T follicular helper cell (primary cell): ENCODE measurements around the gene CXCL3.

ENCODE experiments used
- DNase-seq: peaks from one replicate; pipeline ENCODE4 v3.0.0-alpha.2; 2020; ENCODE audit warnings: low read depth

The CXCL3 gene

DNA sequence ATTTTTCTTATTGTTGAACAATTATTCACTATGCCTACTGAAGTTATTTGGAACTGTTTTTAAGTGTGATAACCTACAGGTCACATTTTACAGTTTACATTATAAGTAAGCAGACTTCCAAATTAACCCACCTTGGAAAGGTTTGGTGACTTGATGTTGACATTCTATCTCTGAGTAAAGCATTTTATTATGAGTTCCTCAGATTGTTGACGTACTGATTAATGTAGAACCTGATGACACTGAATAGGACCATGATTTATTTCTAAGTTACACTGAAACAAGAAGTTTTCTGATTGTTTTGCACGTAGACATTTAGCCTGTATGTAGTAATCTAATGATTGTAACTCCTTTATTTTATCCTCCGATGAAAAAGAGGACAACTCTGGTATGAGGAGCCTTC, 17.0 kb upstream of the CXCL3 start:
- no peak for DNase-seq

DNA sequence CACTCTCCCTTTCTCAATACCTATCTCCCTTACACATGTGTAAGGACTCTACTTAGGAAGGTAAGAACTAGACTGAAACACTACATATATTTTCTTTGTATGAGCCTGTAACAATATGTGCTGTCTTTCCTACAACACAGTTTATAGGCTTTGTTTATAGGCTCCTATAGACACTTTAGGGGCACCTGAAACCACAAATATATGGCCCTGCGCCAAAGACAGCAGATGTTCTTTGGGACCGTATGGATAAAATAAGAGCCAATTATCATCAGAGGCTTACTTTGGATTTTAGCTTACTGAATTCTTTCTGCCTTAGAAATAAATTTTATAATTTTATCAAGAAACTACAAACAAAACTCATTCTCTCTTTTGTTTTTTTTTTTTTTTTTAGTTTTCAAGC, 16.6 kb upstream of the CXCL3 start:
- no peak for DNase-seq

DNA sequence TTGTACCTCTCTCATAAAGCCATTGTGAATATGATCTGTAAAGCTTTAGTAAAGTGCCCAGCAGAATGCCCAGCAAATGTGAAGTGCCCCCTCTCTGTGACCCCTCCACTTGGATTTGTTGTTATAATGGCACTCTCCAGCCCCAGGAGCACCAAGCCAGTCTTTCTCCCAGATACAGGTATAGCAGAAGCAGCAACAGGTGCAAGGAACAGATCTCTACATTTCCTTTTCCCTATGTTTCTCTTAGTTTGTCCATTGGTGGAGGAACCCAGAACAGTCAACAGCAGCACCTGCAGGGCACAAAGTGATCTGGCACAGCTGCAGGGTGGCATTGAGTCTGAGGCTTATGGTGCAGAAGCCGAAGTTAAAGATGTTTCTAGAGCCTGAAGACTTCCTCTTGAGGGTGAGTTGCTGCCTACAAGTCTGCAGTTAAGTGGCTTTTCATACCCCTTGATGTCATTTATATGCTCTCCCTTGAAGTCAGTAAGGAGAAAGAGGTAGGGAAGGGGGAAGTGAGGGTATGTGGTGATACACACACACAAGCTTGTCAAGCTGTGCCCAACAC, 16.1 kb upstream of the CXCL3 start:
- no peak for DNase-seq

DNA sequence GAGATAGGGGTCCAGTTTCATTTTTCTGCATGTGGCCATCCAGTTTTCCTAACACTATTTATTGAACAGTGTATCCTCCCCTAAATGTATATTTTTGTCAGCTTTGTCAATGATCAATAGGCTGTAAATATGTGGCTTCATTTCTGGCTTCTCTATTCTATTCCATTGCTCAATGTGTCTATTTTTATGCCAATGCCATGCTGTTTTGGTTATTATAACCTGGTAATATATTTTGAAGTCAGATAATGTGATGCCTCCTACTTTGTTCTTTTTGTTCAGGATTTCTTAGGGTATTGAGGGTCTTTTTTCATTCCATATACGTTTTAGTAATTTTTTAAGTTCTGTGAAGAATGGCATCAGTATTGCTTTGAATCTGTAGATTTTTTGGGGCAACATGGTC, 8.7 kb upstream of the CXCL3 start:
- no peak for DNase-seq

DNA sequence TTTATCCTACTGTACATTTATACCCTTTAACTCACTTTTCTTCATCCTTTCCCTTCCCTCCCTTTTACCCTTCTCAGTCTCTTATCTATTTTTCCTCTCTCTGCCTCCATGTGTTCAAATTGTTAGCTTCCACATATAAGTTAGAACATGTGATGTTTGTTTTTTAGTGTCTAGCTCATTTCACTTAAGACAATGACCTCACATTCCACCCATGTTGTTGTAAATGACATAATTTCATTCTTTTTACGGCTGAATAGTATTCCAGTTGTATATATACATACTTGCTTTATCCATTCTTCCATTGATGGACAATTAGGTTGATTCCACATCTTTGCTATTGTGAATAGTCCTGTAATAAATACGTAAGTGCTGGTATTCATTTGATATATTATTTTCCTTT, 7.3 kb upstream of the CXCL3 start:
- no peak for DNase-seq

DNA sequence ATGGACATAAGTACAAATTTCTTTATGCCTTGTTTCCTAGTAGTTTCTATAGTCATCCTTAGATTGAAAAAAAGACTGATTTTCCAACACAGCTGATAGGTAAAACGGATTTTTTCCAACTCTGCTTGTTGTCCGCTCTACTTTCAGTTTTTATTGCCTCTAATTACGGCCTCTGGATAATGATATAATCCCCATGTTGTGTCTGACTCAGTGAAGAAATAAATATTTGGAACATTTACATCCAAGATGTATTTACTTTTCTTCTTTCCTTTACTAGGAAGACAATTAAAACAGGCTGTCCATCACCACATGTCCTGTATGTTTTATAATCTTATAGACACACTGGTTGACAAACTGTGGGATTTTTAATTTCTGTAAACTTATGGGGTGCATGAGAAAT, 6.8 kb upstream of the CXCL3 start:
- no peak for DNase-seq

DNA sequence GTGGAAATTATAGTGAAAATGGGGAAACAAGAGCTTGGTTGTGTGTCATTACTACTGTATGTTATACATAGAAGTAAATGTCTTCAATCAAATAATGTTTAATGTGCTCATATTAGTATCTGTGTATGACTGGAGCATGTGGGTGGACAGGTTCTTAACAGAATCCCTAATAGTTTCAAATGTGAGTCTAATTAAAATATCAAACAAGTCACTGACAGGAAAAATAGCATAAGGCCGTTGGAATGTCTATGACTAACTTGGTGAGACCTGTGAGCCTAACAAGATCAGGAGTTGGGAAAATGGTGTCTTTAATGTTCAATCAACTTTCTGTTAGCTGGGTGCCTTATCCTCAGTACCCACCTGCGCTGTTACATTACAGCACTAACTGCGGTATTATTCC, 6.2 kb upstream of the CXCL3 start:
- no peak for DNase-seq

DNA sequence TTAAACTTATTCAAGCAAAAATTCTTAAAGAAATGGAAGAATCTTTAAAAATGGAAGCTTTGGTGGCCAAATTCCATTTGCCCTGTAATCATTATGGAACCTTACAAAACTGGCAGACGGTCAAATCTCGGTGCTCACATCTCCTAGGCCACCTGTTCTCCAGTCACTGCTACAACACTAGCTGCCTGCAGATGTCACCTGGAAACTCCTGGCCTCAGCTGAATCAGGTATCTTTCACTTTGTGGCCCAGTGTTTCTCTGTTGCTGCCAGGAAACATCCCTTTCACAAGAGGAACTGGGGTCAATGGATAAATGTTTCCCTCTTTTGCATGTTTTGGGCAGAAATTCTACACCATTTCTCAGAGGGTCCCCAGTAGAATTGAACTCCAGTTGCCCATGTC, 4.2 kb upstream of the CXCL3 start:
- DNase-seq = no peak

DNA sequence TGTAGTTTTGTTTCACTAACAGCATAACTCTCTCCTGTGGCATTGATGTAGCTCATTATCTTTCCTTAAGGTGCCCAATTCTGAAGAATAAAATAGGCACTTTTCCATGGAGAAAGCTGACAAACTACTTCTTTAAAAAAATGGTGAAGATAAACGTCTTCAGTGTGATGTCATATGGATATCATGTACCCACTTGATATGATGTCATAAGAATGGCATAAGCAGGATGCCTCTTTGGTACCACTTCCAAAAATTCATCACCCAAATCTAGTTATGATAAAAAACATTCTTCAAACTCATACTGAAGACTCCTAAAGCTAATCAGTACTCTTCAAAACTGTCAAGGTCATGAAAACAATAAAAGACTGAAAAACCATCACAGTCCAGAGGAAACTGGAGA, 2.9 kb upstream of the CXCL3 start:
- DNase-seq = no peak

DNA sequence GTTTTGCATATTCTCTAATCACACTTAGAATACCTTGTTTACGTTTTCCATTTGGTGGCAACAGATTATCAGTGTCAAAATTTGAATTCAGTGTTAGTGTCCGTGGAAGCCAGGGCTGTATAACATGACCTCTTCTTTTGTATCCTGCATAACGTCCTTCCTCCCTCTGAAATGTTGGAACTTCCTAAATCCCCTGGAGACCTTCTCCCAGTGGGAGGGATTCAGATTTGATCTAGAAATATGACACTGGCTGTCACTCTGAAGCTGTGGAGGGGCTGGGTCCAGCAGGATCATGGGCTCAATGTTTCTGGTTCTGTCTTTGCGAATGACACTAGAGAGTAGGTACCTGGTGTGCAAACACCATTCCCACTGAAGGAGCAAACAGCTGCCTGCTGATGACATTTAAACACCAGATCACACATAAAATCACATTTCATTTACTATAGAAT, 850 bp upstream of the CXCL3 start:
- no peak for DNase-seq

DNA sequence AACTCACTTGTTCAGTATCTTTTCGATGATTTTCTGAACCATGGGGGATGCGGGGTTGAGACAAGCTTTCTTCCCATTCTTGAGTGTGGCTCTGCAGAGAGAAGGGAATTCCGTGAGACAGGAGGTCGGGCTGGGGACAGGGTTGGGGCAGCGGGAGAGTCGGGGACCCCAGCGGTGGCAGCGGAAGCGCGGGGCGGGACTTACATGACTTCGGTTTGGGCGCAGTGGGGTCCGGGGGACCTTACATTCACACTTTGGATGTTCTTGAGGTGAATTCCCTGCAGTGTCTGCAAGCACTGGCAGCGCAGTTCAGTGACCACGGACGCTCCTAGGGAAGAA, 434 bp downstream of the CXCL3 start:
- DNase-seq = no peak

DNA sequence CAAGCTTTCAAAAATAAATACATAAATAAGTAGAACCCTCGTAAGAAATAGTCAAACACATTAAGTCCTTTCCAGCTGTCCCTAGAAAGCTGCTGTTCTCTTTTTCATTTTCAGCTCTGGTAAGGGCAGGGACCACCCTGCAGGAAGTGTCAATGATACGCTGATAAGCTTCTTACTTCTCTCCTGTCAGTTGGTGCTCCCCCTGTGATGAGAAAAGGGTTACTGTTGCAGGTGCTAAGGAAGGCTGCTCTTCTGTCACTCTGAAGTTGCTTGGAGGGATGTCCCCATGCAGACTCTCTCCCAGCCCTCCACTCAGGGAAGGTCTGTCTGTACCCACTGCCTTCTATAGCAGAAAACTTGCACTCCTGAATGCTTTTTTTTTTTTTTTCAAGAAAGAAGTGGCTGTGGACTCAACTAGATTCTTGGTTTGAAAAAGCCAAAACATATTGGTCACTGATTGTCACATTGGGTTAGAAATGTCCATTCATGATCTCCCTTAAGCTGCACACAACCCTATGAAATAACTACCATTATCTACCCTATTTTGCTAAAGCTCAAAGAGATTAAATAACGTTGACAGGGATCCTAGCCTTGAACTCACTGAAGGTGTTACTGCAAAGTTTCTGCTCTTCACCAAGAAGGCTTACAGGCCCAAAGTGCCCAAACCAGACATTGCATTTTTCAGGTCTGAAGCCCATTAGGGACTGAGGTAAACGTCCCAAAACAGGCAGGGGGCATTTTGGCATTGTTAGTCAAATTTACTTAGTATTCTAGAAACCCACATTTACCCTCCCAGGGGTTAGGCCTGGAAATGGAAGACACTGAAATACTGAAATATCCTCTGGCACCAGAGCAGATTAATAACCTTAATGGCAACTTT, 1.2 kb downstream of the CXCL3 start:
- DNase-seq = no peak

DNA sequence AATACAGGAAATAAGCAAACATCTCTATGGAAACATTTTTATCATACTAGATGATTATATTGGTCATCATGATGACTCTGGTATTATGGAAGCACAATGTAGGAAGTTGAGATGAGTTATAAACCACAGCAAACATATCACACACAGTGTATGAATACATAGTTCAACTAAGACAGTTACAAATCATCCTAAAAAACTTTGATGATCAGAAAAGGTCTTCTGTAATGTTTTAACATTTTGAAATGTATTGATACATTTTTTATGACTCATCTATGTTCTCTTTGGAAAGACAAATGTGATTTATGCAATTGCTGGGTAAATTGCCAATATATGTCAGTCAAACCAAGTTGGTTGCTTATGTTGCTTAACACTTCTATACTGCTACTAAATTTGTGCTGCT, 4.8 kb downstream of the CXCL3 start:
- DNase-seq = no peak

DNA sequence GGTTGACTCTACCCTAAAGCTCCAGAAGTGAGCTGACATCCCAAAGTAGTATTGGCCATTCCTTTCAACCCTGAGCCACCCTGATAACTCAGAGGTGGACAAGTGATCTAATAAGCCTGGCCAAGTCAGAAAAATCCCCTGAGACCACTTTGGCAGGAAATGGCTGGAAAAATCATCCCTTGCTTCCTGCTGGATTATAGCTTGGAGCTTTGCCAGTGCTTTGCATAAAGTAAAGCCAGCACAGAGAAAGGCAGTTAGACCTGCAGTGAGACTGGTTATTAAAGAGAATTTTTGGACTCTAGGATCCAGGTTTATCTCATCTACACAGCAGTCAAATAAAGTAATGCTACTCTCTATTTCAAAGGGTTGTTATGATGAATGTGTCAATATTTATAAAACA, 6.4 kb downstream of the CXCL3 start:
- DNase-seq = no peak

DNA sequence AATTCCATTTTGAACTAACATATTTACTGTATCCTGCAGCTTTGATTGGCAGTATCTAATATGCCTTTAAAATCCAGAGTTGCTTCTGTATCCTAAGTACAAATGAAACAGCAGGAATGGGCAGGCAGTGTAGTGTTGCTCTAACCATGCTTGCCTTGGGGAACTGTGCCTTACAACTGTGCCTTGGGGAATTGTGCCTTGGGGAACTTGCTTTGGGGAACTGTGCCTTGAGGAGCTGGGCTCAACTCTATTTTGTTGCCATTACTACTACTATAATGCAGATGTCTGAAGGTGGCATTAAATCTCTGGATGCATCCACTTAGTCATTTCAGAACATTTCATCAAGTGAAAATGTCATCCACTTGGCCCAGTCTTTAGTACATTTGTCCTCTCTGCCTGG, 6.9 kb downstream of the CXCL3 start:
- no peak for DNase-seq

DNA sequence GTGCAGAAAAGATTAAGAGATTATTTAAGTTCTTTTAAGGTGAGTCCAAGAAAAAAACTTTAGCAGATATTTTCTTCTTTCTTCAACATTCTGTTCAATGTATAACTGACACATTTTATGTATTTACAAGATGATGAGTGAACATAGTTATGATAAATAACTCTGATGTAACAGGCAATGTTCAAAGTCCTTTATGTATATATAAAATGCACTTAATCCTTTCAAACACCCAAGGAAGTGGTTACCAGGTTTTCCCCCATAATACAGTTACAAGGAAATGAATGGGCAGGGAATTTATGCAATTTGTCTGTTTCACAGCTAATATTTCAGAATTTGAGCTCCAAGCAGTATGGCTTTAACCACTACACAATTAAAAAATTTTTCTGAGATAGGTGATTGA, 8.2 kb downstream of the CXCL3 start:
- no peak for DNase-seq

DNA sequence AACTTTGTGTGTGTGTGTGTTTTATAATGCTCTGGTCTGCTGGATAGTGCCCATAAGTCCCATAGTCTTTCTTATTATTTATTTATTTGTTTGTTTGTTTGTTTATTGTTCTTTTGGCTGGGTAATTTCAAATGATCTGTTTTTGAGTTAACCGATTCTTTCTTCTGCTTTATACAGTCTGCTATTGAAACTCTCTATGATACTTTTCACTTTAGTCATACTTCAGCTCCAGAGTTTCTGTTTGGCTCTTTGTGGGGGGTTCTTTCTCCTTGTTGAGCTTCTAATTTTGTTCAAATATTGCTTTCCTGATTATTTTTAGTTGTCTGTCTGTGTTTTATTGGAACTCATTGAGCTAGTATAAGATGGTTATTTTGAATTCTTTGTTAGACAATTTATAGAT, 10.0 kb downstream of the CXCL3 start:
- DNase-seq = no peak

DNA sequence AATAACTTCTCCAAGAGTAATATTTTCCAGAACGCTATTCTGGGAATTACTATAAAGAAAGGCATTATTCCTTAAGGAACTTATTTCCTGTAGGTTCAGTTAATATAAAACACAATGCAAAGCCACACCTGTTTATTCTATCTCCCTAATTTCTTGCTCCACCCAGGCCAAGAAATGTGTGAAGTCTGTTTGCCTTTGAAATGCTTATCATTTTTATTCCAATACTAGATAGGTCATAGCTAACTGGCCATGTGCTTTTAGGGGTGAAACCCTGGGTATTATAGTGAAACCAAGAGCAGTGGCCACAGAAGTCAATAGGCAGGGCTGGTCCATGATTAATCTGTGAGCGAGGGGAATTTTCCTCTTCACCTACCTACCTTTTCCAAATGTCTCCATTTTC, 14.8 kb downstream of the CXCL3 start:
- DNase-seq = no peak

DNA sequence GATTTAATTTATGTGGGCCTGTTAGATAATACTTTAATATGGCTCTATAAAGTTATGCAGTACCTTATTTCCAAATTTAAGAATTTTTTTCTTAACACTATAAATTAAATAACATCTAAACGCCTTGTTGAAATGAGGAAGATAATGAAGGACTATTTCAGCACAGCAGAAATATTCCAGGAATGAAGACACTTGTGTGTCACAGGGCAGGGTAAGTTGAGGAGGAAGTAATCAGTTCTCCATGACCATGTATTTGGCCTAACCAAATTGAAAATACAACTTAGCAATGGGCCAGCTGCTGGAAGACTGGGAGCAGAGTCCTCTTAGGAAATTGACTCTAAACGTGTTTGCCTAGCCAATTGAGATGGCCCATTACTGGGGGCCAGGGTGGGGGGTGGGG, 16.9 kb downstream of the CXCL3 start:
- DNase-seq = no peak

DNA sequence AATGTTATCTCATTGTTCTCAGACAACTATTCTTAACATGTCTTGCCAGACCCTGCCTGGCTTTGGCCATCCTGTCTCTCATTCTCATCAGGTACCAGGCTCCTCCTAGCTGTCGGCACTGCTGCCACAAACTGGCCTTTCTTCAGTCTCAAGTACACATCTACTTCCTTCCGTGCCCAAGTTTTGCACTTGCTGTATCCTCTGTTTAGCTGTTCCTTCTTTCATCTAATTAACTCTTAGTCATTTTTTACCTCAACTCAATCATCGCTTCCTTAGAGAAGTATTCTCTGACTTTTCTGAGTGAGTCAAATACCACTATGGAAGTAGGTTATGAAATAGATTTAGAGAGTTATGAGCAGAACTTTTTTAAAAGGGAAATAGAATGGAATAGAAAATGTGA, 19.7 kb downstream of the CXCL3 start:
- DNase-seq = no peak

DNA sequence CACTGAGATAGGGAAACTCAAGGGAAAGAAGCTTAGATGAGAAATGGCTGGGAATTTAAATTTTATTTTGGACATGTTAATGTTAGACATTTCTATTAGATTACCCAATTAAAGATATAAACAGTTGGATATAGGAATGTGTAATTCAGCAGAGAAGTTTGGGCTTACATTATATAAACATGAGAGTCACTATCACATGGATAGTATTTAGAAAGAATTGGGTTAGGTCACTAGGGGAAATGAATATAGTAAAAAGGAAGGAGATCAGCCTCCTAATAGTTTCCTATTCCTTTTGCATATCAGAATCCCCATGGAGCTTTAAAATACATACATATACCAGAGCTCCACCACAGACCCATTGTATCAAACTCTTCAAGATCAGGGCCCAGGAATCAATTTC, 20.4 kb downstream of the CXCL3 start:
- DNase-seq = no peak

DNA sequence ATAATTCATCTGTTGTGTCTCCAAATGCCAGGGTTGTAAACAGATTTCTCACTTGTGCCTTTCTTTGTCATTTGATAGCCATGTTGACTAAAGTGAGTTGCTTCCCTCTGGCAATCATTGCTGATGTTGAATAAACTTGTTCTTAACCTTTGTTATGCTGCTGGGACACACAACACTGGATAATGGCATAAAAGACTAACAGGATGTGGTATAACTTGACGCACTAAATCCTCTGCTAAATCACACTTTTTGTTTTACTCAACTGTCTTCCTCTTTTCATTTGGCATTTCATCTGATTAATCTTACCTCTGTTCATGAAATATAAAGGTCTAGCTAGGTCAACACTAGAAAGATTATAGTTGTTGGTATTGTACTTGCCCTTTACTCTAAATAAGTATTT, 22.4 kb downstream of the CXCL3 start:
- DNase-seq = no peak

DNA sequence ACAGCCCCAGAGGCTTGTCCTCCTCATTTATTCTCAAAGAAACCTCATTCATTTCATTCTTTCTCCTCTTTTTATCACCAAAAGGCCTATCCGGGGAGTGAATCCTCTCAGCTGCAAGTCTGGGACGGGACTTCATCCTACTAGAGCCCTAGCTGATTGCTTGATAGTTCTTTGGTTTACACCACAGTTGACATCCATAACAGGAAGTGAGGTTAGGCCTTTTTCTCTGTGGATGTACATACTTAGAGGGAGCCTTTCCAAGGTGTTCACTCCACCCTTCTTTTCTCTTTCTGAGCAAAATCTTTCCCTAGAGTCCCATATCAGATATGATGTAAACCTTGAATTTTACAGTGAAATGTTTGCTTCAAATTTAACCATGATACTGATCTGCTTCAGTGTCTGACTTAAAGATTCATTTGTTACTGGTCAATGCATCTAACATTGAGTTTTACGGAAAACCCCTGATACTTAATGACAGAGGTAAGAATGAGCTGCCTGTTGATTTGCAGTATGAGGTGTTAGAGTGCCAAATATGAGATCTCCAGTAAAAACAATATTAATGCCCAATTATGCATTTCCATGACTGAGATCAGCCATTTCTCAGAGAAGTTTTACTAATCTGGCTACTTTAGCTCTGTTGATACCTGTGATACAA, 23.2 kb downstream of the CXCL3 start:
- no peak for DNase-seq

DNA sequence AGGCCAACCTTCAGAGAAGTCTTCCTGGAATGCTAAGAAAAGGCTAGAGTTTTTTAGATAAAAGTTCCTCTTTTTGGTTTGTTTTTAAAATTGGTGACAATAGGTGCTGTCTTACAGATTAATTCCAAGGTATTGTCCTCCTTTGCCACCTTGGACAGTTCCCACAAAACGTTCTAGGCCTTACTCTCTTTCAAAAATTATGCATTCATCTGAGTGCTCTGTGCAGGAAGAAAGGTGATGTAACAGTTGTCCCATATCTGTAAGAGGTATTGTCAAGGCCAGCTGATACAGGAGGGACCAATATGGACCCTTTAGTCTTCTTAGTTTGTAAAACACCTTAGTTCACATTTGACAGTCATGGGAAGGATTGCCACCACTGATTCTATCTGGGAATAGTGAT, 24.2 kb downstream of the CXCL3 start:
- DNase-seq = no peak
